Measurements from ENCODE around the gene POC1A.

The POC1A gene

GRCh38 chr3:52028572-52028971 is 125.7 kb downstream of the POC1A start:
- TF ChIP-seq CTCF (conservative IDR thresholded peaks at IDR 0.05; ENCODE audit: low read length): no peak
- no peak overlapping the region for H3K4me3 ChIP-seq (ENCODE audit: low read length)
- DNase-seq (ENCODE audit: low read depth): no peak

- no peak overlapping the region for H3K4me3 ChIP-seq (ENCODE audit: low read length)
- no peak for DNase-seq (ENCODE audit: low read depth)
- TF ChIP-seq CTCF (conservative IDR thresholded peaks at IDR 0.05; ENCODE audit: low read length): no peak
Measured at GRCh38 chr3:52026041-52026440, 128.2 kb downstream of the POC1A start.

GRCh38 chr3:52025453-52025852 is 128.8 kb downstream of the POC1A start:
- no peak overlapping the region for H3K4me3 ChIP-seq (ENCODE audit: low read length)
- no peak for DNase-seq (ENCODE audit: low read depth)
- no peak for TF ChIP-seq CTCF (conservative IDR thresholded peaks at IDR 0.05; ENCODE audit: low read length)
